IMR-90 (cell line): Measurements from ENCODE around the gene ALKBH5. TPM values are rescaled to one million over a fixed set of nuclear protein-coding genes. Genes with fewer than 3 reads are reported as not detected.

ENCODE experiments used
- BHLHE40 ChIP-seq: fragments of 150-350 bp; IDR thresholded peaks from 2 replicates; pipeline ENCODE4 v1.6.1; 2016; ENCODE audit warnings: mild to moderate bottlenecking, low read depth, low read length
- FOS ChIP-seq: fragments of 150-350 bp; IDR thresholded peaks from 2 replicates; pipeline ENCODE4 v1.6.1; 2016; ENCODE audit warnings: low read depth, low read length
- MXI1 ChIP-seq: IDR thresholded peaks from 2 replicates; pipeline ENCODE4 v1.6.1; 2012; ENCODE audit warnings: low read depth, mild to moderate bottlenecking, low read length, moderate library complexity, borderline replicate concordance
- RAD21 ChIP-seq: IDR thresholded peaks from 2 replicates; pipeline ENCODE4 v1.6.1; 2012; ENCODE audit warnings: low read length, improper control_type of control experiment
- USF2 ChIP-seq: fragments of 150-350 bp; IDR thresholded peaks from 2 replicates; pipeline ENCODE4 v1.6.1; 2017; ENCODE audit warnings: mild to moderate bottlenecking, antibody characterized with exemption, low read length, low read depth
- polyA plus RNA-seq, 3 experiments: library from polyadenylated mRNA; depleted of rRNA; stranded (reverse); fragments of >200 nt; gene quantifications; 2 replicates each; pipeline ENCODE4 v1.2.3, GENCODE V29; 2012; ENCODE audit warnings: low replicate concordance in 1 of 3
- total RNA-seq: library from RNA; depleted of rRNA; stranded (reverse); fragments of >200 nt; gene quantifications from 2 replicates; pipeline ENCODE4 v1.2.3, GENCODE V29; 2012

ALKBH5 gene
- total and polyA plus RNA-seq, 2 of the 4 experiments (the other 2 are of a cell fraction) = 57.6 to 79.6 TPM

GRCh38 chr17:18254888-18255649 is 71.4 kb downstream of the ALKBH5 start (continued):
- TF ChIP-seq MXI1 = no peak
- no peak for TF ChIP-seq FOS
- TF ChIP-seq BHLHE40 = no peak
- no peak for TF ChIP-seq RAD21
- no peak for TF ChIP-seq USF2
